Activated T-helper 2 cell treated with anti-CD3 and anti-CD28 coated beads, Interferon-gamma antibody, Interleukin-2, Interleukin-4, amounts not matched to agents 10 μg/mL and 5 μg/mL and 100 μg/mL, durations not matched to agents 14 hours and 24 hours and 36 hours (primary cell): ENCODE measurements around the gene BCKDHA. TPM values are rescaled to one million over a fixed set of nuclear protein-coding genes. Genes with fewer than 3 reads are reported as not detected.

ENCODE experiments used
- DNase-seq: peaks from one replicate; pipeline ENCODE4 v3.0.0; 2021; ENCODE audit warnings: low spot score
- H3K27ac Mint-ChIP-seq: one replicate; pipeline ENCODE4 v1.8.0; 2021; ENCODE audit warnings: mixed read lengths
- H3K27me3 Mint-ChIP-seq: one replicate; pipeline ENCODE4 v1.8.0; 2021; ENCODE audit warnings: low read depth, mixed read lengths
- H3K36me3 Mint-ChIP-seq: one replicate; pipeline ENCODE4 v1.8.0; 2021; ENCODE audit warnings: low read depth, mixed read lengths
- H3K4me1 Mint-ChIP-seq: one replicate; pipeline ENCODE4 v1.8.0; 2021; ENCODE audit warnings: low read depth, mixed read lengths
- H3K4me3 Mint-ChIP-seq: one replicate; pipeline ENCODE4 v1.8.0; 2021; ENCODE audit warnings: low read depth, mild to moderate bottlenecking, moderate library complexity, mixed read lengths
- H3K9me3 Mint-ChIP-seq: one replicate; pipeline ENCODE4 v1.8.0; 2021; ENCODE audit warnings: mixed read lengths
- intact Hi-C: fragments of 100-400 bp; cut with micrococcal nuclease; formaldehyde crosslinking; loops from one replicate; pipeline ENCODE4 v1.15.1; 2023
- total RNA-seq: library from RNA; stranded (reverse); gene quantifications from 2 replicates; pipeline ENCODE4 v1.2.3, GENCODE V29; 2022

The BCKDHA gene
- total RNA-seq, 1 donor from 2014 or later = 18.9 TPM

DNA sequence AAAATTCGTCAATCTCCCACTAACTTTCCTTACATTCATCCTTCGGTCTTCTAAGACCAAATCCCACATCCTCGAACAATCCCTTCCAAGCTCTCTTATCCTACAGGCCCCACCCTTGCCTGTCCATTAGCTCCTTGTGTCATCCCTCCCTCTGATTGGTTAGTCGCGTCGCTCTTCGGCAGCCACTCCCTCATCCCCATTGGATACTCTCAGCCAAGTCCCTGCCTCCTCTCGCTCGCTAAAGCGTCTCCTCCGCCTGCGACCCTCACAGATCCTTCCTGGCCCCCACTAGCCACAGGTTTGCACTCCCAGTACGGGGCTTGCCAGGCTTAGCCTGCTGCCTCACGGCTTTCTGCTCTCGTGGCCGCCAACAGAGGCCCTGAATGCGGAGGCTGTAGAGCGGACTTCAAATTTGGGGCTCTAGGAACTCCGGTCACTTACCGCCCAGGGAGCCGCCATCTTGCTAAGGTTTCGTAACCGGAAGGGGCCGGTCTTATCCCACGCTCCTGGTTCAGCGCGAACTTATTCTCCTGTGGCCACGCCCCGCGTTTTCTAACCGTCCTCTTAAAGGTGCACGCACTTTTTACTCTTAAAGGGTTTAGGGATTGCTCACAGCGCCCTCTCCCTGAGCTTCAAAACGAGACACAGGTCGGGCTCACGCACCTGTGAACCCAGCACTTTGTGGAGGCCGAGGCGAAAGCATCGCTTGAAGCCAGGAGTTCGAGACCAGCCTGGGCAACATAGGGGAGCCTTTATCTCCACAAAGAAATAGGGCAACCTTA, 42.0 kb downstream of the BCKDHA start, which contains the start of gene DMAC2:
Gene DMAC2 (minus strand): TSS at position 472 of the 782 bp plus-strand sequence. CDS start 13 bp downstream, at position 459.
- peaks cover 15% of the 10 kb centered on the region for H3K36me3 Mint-ChIP-seq
- H3K4me3 Mint-ChIP-seq = no peak within 1 kb of the TSS
- H3K27me3 Mint-ChIP-seq = no peaks in the 10 kb centered on the region
- no peak within 1 kb of the TSS for H3K27ac Mint-ChIP-seq
- H3K9me3 Mint-ChIP-seq = no peaks in the 10 kb centered on the region
- intact Hi-C loops = loop anchor here (1.0 kb wide), 1 partner anchor 42 kb away; the partner anchor contains the start of genes BCKDHA and EXOSC5
- peaks cover 10% of the 10 kb centered on the region for H3K4me1 Mint-ChIP-seq
- DNase-seq = peak; percentile 95

DNA sequence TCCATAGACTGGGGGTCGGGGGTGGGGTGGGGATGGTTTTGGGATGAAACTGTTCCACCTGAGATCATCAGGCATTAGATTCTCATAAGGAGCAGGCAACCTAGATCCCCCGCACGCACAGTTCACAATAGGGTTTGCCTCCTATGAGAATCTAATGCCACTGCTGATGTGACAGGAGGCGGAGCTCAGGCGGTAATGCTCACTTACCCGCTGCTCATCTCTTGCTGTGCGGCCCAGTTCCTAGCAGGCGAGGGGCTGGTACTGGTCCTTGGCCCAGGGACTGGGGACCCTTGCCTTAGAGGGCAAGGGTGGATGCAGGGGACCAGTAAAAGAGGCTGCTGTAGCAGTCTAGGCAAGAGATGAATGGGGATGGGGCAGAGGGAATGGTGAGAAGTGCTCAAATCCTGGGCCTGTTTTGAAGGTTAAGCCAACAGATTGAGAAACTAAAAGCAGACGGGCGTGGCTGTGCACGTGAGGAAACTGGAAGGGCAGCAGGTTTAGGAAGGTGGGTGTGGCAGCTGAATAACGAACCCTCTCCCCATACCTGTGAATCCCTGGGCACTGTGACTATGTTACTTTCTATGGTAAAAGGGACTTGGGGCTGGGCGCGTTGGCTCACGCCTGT, 43.8 kb downstream of the BCKDHA start:
- DNase-seq = no peak
- intact Hi-C loops = no loop called here
- Mint-ChIP-seq H3K4me3 (no peak overlapping the region), H3K4me1 (peaks cover 10% of the 10 kb centered on the region), H3K27ac (no peak overlapping the region), H3K36me3 (peaks cover 13% of the 10 kb centered on the region), H3K27me3 (no peaks in the 10 kb centered on the region), H3K9me3 (no peaks in the 10 kb centered on the region)

DNA sequence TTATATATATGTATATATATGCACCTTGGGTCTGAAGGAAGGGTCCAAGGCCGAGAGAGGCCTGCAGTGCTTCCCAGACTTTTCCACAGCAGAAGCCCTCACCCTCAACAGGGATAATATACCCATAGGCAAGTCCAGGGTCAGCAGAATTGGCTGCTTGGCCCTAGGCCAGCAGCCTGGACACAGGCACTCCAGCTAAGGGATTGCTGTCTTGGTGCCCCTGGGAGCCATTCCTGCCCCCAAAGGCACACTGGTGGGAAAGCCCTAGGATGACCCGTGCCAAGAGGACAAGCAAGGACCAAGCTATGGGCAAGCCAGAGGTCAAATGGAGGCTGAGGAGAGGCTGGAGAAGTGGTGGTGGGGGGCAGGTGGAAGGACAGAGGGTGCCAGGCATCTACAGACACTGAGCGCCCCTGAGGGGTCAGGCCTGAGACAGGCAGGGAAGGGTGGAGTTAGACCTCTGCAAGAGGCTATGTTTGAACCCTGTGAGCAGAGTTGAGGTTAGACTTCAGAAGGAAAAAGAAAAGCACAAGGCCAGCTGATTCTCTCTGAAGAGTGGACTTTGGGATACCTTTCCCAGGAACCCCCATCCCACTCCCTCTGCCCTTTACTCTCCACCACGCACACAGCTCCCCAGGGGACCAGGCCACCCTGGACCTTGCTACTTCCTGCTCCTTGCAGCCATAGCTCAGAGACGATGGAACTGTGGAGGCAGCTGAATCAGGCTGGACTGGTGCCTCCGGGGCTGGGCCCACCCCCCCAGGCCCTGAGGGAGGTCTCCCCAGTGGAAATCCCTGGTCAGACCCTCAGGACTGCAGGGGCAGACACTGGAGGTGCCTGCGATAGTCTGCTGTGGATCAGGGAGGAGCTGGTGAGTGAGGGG, 45.1 kb downstream of the BCKDHA start, which contains the start of gene ERICH4:
Gene ERICH4 (plus strand): TSS at position 684 of the 883 bp plus-strand sequence. CDS start 14 bp downstream, at position 698.
- DNase-seq = no peak
- intact Hi-C loops = no loop called here
- Mint-ChIP-seq H3K4me3 (no peak within 1 kb of the TSS), H3K27ac (no peak within 1 kb of the TSS), H3K36me3 (peaks cover 6% of the 10 kb centered on the region), H3K27me3 (peaks cover 3% of the 10 kb centered on the region), H3K4me1 (peaks cover 12% of the 10 kb centered on the region), H3K9me3 (no peaks in the 10 kb centered on the region)

DNA sequence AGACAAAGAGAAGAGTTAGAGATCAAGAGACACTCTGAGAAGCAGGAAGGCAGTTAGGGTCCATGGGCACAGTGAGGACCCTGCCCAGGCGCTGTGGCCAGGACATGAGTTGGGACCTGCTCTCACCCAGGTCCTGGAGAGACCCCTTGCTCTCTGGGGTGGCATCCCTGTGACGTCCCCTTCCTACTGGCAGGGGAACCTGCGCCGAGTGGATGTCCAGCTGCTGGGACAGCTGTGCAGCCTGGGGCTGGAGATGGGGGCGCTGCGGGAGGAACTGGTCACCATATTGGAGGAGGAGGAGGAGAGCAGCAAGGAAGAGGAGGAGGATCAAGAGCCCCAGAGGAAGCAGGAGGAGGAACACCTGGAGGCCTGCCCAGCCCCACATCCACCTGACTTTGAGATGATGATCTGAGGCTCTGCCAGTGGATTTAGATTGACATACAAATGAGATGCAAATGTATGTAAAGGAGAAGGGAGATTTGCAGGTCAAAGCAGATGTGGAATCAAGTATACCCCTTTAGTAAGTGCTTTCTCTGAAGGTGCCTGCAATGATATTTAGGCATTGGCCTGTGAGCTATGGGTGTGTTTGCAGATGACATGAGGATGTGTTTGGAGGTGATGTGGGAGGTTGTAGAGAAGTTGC, 46.3 kb downstream of the BCKDHA start:
- no peak for DNase-seq
- intact Hi-C loops = no loop called here
- H3K4me3 Mint-ChIP-seq = no peak overlapping the region
- peaks cover 8% of the 10 kb centered on the region for H3K4me1 Mint-ChIP-seq
- H3K36me3 Mint-ChIP-seq = no peaks in the 10 kb centered on the region
- peaks cover 3% of the 10 kb centered on the region for H3K27me3 Mint-ChIP-seq
- H3K27ac Mint-ChIP-seq = no peak overlapping the region
- no peaks in the 10 kb centered on the region for H3K9me3 Mint-ChIP-seq

GRCh38 chr19:41445575-41445974, 48.0 kb downstream of the BCKDHA start:
- Mint-ChIP-seq H3K9me3 (no peaks in the 10 kb centered on the region), H3K4me1 (peaks cover 11% of the 10 kb centered on the region), H3K27ac (no peak overlapping the region), H3K36me3 (no peaks in the 10 kb centered on the region), H3K27me3 (peaks cover 3% of the 10 kb centered on the region), H3K4me3 (no peak overlapping the region)
- intact Hi-C loops = no loop called here
- DNase-seq = no peak

DNA sequence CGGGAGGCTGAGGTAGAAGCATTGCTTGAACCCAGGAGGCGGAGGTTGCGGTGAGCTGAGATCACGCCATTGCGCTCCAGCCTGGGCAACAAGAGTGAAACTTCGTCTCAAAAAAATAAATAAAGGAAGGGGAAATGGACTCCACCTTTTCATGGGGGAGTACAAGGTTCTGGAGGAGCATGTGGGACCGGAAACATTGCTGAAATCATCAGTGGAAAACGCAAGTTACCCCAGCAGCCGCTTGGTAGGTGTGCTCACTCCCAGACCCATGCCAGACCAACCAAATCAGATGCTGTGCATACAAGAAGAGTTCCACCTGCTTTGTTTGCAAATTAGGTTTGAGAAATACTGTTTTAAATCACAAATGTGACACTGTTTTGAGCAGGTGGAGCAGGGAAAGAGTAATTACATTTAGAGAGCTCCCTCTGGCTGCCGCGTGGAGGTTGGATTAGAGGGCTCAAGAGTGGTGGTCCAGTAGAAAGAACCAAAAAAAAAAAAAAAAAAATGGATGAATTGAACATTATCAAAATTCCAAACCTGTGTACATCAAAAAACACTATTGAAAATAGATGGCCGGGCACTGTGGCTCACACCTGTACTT, 50.2 kb downstream of the BCKDHA start:
- peaks cover 3% of the 10 kb centered on the region for H3K27me3 Mint-ChIP-seq
- intact Hi-C loops = no loop called here
- DNase-seq = no peak
- no peak overlapping the region for H3K4me3 Mint-ChIP-seq
- H3K27ac Mint-ChIP-seq = no peak overlapping the region
- H3K4me1 Mint-ChIP-seq = peaks cover 9% of the 10 kb centered on the region
- no peaks in the 10 kb centered on the region for H3K36me3 Mint-ChIP-seq
- no peaks in the 10 kb centered on the region for H3K9me3 Mint-ChIP-seq

- peaks cover 3% of the 10 kb centered on the region for H3K27me3 Mint-ChIP-seq
- H3K27ac Mint-ChIP-seq = no peak overlapping the region
- H3K4me3 Mint-ChIP-seq = peak overlapping the region; percentile 56
- H3K36me3 Mint-ChIP-seq = no peaks in the 10 kb centered on the region
- intact Hi-C loops = loop anchor here (1.0 kb wide), 4 partner anchors 88 to 148 kb away; no protein-coding TSS in a partner anchor
- H3K4me1 Mint-ChIP-seq = peaks cover 14% of the 10 kb centered on the region
- peak; percentile 63 for DNase-seq
- no peaks in the 10 kb centered on the region for H3K9me3 Mint-ChIP-seq
These were observed 51.7 kb downstream of the BCKDHA start for GRCh38 chr19:41449079-41449864.

- Mint-ChIP-seq H3K27me3 (peaks cover 3% of the 10 kb centered on the region), H3K9me3 (no peaks in the 10 kb centered on the region), H3K4me1 (peaks cover 18% of the 10 kb centered on the region), H3K4me3 (no peak overlapping the region), H3K36me3 (no peaks in the 10 kb centered on the region), H3K27ac (no peak overlapping the region)
- intact Hi-C loops = loop anchor here (1.0 kb wide), 4 partner anchors 87 to 147 kb away; no protein-coding TSS in a partner anchor
- no peak for DNase-seq
These were observed 52.2 kb downstream of the BCKDHA start for GRCh38 chr19:41449865-41450178.

DNA sequence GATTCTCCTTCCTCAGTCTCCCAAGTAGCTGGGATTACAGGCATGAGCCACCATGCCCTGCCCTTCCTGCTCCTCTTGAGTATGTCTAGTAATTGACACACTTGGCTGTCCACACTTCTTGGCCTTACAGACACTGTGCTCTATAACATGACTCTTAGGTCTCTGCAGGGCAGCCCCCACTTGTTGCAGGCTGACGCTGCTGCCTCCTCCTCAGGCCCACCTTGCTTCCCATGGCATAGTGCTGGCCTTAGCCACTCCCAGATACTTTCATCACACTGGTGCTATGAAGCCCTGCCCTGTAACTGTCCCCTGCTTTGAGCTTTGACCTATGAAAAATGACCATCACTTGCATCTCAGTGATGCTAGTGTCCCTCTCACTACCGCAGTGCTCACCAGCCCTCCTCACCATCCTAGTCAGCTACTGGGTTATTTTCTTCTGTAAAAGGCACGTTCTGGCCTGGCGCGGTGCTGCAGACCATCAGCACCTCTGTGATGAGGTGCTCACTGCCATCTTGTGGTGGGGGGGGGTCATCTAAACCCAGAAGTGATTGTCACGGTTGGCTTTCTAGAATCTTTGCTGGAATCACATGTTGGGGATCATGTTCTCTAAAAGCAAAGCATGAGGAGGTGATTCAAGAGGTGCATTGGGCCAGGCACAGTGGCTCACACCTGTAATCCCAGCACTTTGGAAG, 55.1 kb downstream of the BCKDHA start:
- no peaks in the 10 kb centered on the region for H3K27me3 Mint-ChIP-seq
- no peak overlapping the region for H3K27ac Mint-ChIP-seq
- intact Hi-C loops = no loop called here

GRCh38 chr19:41455936-41456335, 58.3 kb downstream of the BCKDHA start:
- Mint-ChIP-seq H3K27ac (no peak overlapping the region), H3K27me3 (peaks cover 14% of the 10 kb centered on the region), H3K9me3 (no peaks in the 10 kb centered on the region), H3K4me3 (no peak overlapping the region), H3K4me1 (peaks cover 40% of the 10 kb centered on the region), H3K36me3 (no peaks in the 10 kb centered on the region)
- DNase-seq = no peak
- intact Hi-C loops = no loop called here

More for the DNA sequence above, 55.1 kb downstream of the BCKDHA start:
- no peak for DNase-seq
- Mint-ChIP-seq H3K36me3 (no peaks in the 10 kb centered on the region), H3K4me1 (peaks cover 40% of the 10 kb centered on the region), H3K4me3 (no peak overlapping the region), H3K9me3 (no peaks in the 10 kb centered on the region)

- H3K4me1 Mint-ChIP-seq = peaks cover 40% of the 10 kb centered on the region
- H3K9me3 Mint-ChIP-seq = no peaks in the 10 kb centered on the region
- no peak for DNase-seq
- intact Hi-C loops = no loop called here
- H3K36me3 Mint-ChIP-seq = no peaks in the 10 kb centered on the region
- peak overlapping the region; percentile 59 for H3K27ac Mint-ChIP-seq
- peaks cover 14% of the 10 kb centered on the region for H3K27me3 Mint-ChIP-seq
- no peak overlapping the region for H3K4me3 Mint-ChIP-seq
These were observed 58.8 kb downstream of the BCKDHA start for GRCh38 chr19:41456342-41456918.
